CD4-positive, alpha-beta memory T cell (primary cell): ENCODE data around the gene ANKRD39. TPM values are rescaled to one million over a fixed set of nuclear protein-coding genes. Genes with fewer than 3 reads are reported as not detected.
"Not testable (repeated sequence)": the region's sequence is repeated elsewhere in the genome, so short reads cannot be mapped to it uniquely, and the experiment has no call there.

ENCODE experiments used
- CTCF ChIA-PET: fragments of 350-600 bp; sonication (Branson Sonifier 250); formaldehyde crosslinking; loops from one replicate; lab custom pipeline; 2021; ENCODE audit warnings: inconsistent platforms; ENCODE audit not compliant: partially characterized antibody; lab: Charles Lee
- POLR2A ChIA-PET: fragments of 350-600 bp; sonication (Branson Sonifier 250); formaldehyde crosslinking; loops from one replicate; lab custom pipeline; 2021; ENCODE audit not compliant: partially characterized antibody; lab: Charles Lee
- DNase-seq, 5 donors: peaks; one replicate each; pipeline versions ENCODE4 v3.0.0 to v3.0.0-alpha.2; 2020 to 2022; ENCODE audit warnings: mixed read lengths in 1 of 5
- H3K27ac ChIP-seq: one replicate; pipeline ENCODE4 v1.7.0; 2013; ENCODE audit warnings: low read depth, low read length
- H3K27me3 ChIP-seq: 2 replicates; pipeline ENCODE4 v1.7.0; 2013; ENCODE audit warnings: mild to moderate bottlenecking, low read length, moderate library complexity; ENCODE audit not compliant: insufficient read depth
- H3K36me3 ChIP-seq: 2 replicates; pipeline ENCODE4 v1.7.0; 2013; ENCODE audit warnings: mild to moderate bottlenecking, low read length, moderate library complexity; ENCODE audit not compliant: insufficient read depth
- H3K4me1 ChIP-seq: 2 replicates; pipeline ENCODE4 v1.7.0; 2013; ENCODE audit warnings: mild to moderate bottlenecking, low read length, moderate library complexity; ENCODE audit not compliant: insufficient read depth
- H3K4me3 ChIP-seq, 2 donors: one replicate each; pipeline ENCODE4 v1.7.0; 2013; ENCODE audit warnings: low read length in 2 of 2, mild to moderate bottlenecking in 1 of 2
- H3K9me3 ChIP-seq, 2 donors: one replicate each; pipeline ENCODE4 v1.7.0; 2013; ENCODE audit warnings: low read length in 2 of 2, control low read depth in 1 of 2; ENCODE audit not compliant: control insufficient read depth in 1 of 2
- H3K27ac Mint-ChIP-seq, 7 donors: one replicate each; pipeline ENCODE4 v1.8.0; 2020 to 2021; ENCODE audit warnings: mixed read lengths in 7 of 7, mild to moderate bottlenecking in 6 of 7, inconsistent platforms in 3 of 7, moderate library complexity in 3 of 7
- H3K27me3 Mint-ChIP-seq, 2 donors: one replicate each; pipeline ENCODE4 v1.8.0; 2020 to 2021; ENCODE audit warnings: mixed read lengths in 2 of 2
- H3K36me3 Mint-ChIP-seq, 2 donors: one replicate each; pipeline ENCODE4 v1.8.0; 2020 to 2021; ENCODE audit warnings: mixed read lengths in 2 of 2, inconsistent platforms in 1 of 2, mild to moderate bottlenecking in 1 of 2
- H3K4me1 Mint-ChIP-seq, 4 donors: one replicate each; pipeline ENCODE4 v1.8.0; 2020 to 2021; ENCODE audit warnings: mixed read lengths in 4 of 4, mild to moderate bottlenecking in 1 of 4
- H3K4me3 Mint-ChIP-seq, 8 donors: one replicate each; pipeline ENCODE4 v1.8.0; 2020 to 2021; ENCODE audit warnings: mixed read lengths in 8 of 8, mild to moderate bottlenecking in 7 of 8, moderate library complexity in 6 of 8, inconsistent platforms in 3 of 8
- H3K9me3 Mint-ChIP-seq, 8 donors: one replicate each; pipeline ENCODE4 v1.8.0; 2020 to 2021; ENCODE audit warnings: mixed read lengths in 8 of 8, mild to moderate bottlenecking in 5 of 8, inconsistent platforms in 3 of 8, moderate library complexity in 1 of 8
- intact Hi-C: fragments of 100-400 bp; cut with micrococcal nuclease; formaldehyde crosslinking; loops from one replicate; pipeline ENCODE4 v1.15.1; 2023
- polyA plus RNA-seq, 2 donors: library from polyadenylated mRNA; unstranded; fragments of 300-500 nt; fragmentation: Illumina TruSeq; gene quantifications; one replicate each; pipeline ENCODE4 v1.2.3, GENCODE V29; 2021
- total RNA-seq, 2 experiments: library from RNA; stranded (reverse); gene quantifications; one replicate each; pipeline ENCODE4 v1.2.3, GENCODE V29; 2021

ANKRD39 gene
- total and polyA plus RNA-seq, 4 experiments from 2014 or later: 18.7 to 42.5 (median 24.4) TPM

GRCh38 chr2:96863575-96864342 is 5.9 kb upstream of the ANKRD39 start:
- DNase-seq: no peak
- no peak overlapping the region for H3K27ac ChIP-seq
- ChIA-PET POLR2A (interaction anchor here (0.8 to 10.0 kb wide), 3 partner anchors 49 to 90 kb away, joined by 3 to 194 read pairs (median 3); no protein-coding TSS in a partner anchor), CTCF (interaction anchor here (1.1 to 16.0 kb wide), 3 partner anchors 84 to 249 kb away, joined by 3 to 624 read pairs (median 8); partner anchors contain the start of gene ANKRD36)
- H3K9me3 ChIP-seq: no peaks in the 10 kb centered on the region
- peaks cover 23 to 60% of the 10 kb centered on the region in 2 donors for H3K36me3 Mint-ChIP-seq
- H3K27me3 ChIP-seq: no peaks in the 10 kb centered on the region
- H3K27me3 Mint-ChIP-seq: no peaks in the 10 kb centered on the region
- no peak overlapping the region for H3K4me3 ChIP-seq
- H3K27ac Mint-ChIP-seq: no peak overlapping the region
- peaks cover 40% of the 10 kb centered on the region for H3K4me1 ChIP-seq
- H3K36me3 ChIP-seq: peaks cover 58% of the 10 kb centered on the region
- intact Hi-C loops: no loop called here
- peaks cover 22 to 62% (median 35%) of the 10 kb centered on the region in 4 donors for H3K4me1 Mint-ChIP-seq
- no peaks in the 10 kb centered on the region for H3K9me3 Mint-ChIP-seq
- peak overlapping the region in 1 of 8 donors; percentile 15 for H3K4me3 Mint-ChIP-seq

GRCh38 chr2:96863056-96863455 is 5.2 kb upstream of the ANKRD39 start:
- H3K4me3 ChIP-seq, H3K27me3 ChIP-seq, H3K9me3 ChIP-seq, H3K27ac ChIP-seq, H3K27me3 Mint-ChIP-seq, DNase-seq, intact Hi-C loops, H3K9me3 Mint-ChIP-seq: not testable (repeated sequence)
- H3K4me1 ChIP-seq: peaks cover 42% of the 10 kb centered on the region
- Mint-ChIP-seq H3K27ac (peak overlapping the region in 1 of 7 donors; percentile 78), H3K4me1 (peaks cover 22 to 59% (median 36%) of the 10 kb centered on the region in 4 donors), H3K4me3 (peak overlapping the region in 1 of 8 donors; percentile 15), H3K36me3 (peaks cover 23 to 57% of the 10 kb centered on the region in 2 donors)
- POLR2A ChIA-PET: interaction anchor here (1.2 to 10.0 kb wide), 2 partner anchors 49 to 90 kb away, joined by 3 to 194 read pairs; no protein-coding TSS in a partner anchor
- H3K36me3 ChIP-seq: peaks cover 58% of the 10 kb centered on the region
- CTCF ChIA-PET: interaction anchor here (1.0 to 16.0 kb wide), 3 partner anchors 85 to 249 kb away, joined by 3 to 624 read pairs (median 8); partner anchors contain the start of gene ANKRD36

GRCh38 chr2:96861074-96861473 is 3.3 kb upstream of the ANKRD39 start:
- peaks cover 23 to 51% of the 10 kb centered on the region in 2 donors for H3K36me3 Mint-ChIP-seq
- peak overlapping the region in 2 of 7 donors; percentile 44 to 78 for H3K27ac Mint-ChIP-seq
- peaks cover 21 to 61% (median 34%) of the 10 kb centered on the region in 4 donors for H3K4me1 Mint-ChIP-seq
- H3K4me3 ChIP-seq: no peak overlapping the region
- H3K9me3 ChIP-seq: no peaks in the 10 kb centered on the region
- CTCF ChIA-PET: interaction anchor here (1.1 to 16.0 kb wide), 4 partner anchors 9 to 102 kb away, joined by 5 to 624 read pairs (median 38); partner anchors contain the start of gene SEMA4C
- H3K4me3 Mint-ChIP-seq: no peak overlapping the region
- peaks cover 35% of the 10 kb centered on the region for H3K4me1 ChIP-seq
- no peaks in the 10 kb centered on the region for H3K27me3 Mint-ChIP-seq
- no peak overlapping the region for H3K27ac ChIP-seq
- intact Hi-C loops: no loop called here
- H3K9me3 Mint-ChIP-seq: no peaks in the 10 kb centered on the region
- POLR2A ChIA-PET: interaction anchor here (1.1 to 10.0 kb wide), 5 partner anchors 8 to 102 kb away, joined by 5 to 194 read pairs (median 6); partner anchors contain the start of gene SEMA4C
- no peaks in the 10 kb centered on the region for H3K27me3 ChIP-seq
- peaks cover 47% of the 10 kb centered on the region for H3K36me3 ChIP-seq
- no peak for DNase-seq

GRCh38 chr2:96860065-96861029 is 2.5 kb upstream of the ANKRD39 start:
- ChIA-PET POLR2A (interaction anchor here (0.5 to 10.0 kb wide), 8 partner anchors 8 to 102 kb away, joined by 3 to 194 read pairs (median 11); partner anchors contain the start of gene SEMA4C), CTCF (interaction anchor here (1.1 to 16.0 kb wide), 4 partner anchors 10 to 102 kb away, joined by 5 to 624 read pairs (median 38); partner anchors contain the start of gene SEMA4C)
- intact Hi-C loops: no loop called here
- no peaks in the 10 kb centered on the region for H3K27me3 Mint-ChIP-seq
- Histone ChIP-seq H3K9me3 (no peaks in the 10 kb centered on the region), H3K4me1 (peaks cover 38% of the 10 kb centered on the region), H3K4me3 (no peak overlapping the region), H3K27me3 (no peaks in the 10 kb centered on the region), H3K36me3 (peaks cover 40% of the 10 kb centered on the region), H3K27ac (no peak overlapping the region)
- no peaks in the 10 kb centered on the region for H3K9me3 Mint-ChIP-seq
- peak overlapping the region; percentile 53 to 87 (median 77) for H3K27ac Mint-ChIP-seq
- H3K36me3 Mint-ChIP-seq: peaks cover 16 to 45% of the 10 kb centered on the region in 2 donors
- peak overlapping the region in 6 of 8 donors; percentile 1 to 58 (median 20) for H3K4me3 Mint-ChIP-seq
- DNase-seq: peak in 4 of 5 donors; percentile 37 to 75 (median 46)
- peaks cover 19 to 56% (median 31%) of the 10 kb centered on the region in 4 donors for H3K4me1 Mint-ChIP-seq

- peaks cover 16 to 43% of the 10 kb centered on the region in 2 donors for H3K36me3 Mint-ChIP-seq
- no peak overlapping the region for H3K4me3 ChIP-seq
These were observed 1.9 kb upstream of the ANKRD39 start for GRCh38 chr2:96859681-96860064.

GRCh38 chr2:96859099-96859649 is 1.4 kb upstream of the ANKRD39 start:
- Histone ChIP-seq H3K4me3 (no peak overlapping the region), H3K4me1 (peaks cover 44% of the 10 kb centered on the region), H3K9me3 (no peaks in the 10 kb centered on the region), H3K36me3 (peaks cover 29% of the 10 kb centered on the region), H3K27ac (no peak overlapping the region), H3K27me3 (no peaks in the 10 kb centered on the region)
- intact Hi-C loops: loop anchor here (5.0 kb wide), 2 partner anchors 97 to 117 kb away; partner anchors contain the start of genes CNNM4 and LMAN2L
- H3K36me3 Mint-ChIP-seq: peaks cover 20 to 44% of the 10 kb centered on the region in 2 donors
- H3K27ac Mint-ChIP-seq: peak overlapping the region; percentile 42 to 86 (median 77)
- H3K4me1 Mint-ChIP-seq: peaks cover 23 to 63% (median 37%) of the 10 kb centered on the region in 4 donors
- DNase-seq: no peak
- no peaks in the 10 kb centered on the region for H3K9me3 Mint-ChIP-seq
- ChIA-PET CTCF (interaction anchor here (1.1 to 16.0 kb wide), 7 partner anchors 11 to 253 kb away, joined by 4 to 624 read pairs (median 40); partner anchors contain the start of genes ANKRD36 and SEMA4C), POLR2A (interaction anchor here (1.2 to 10.0 kb wide), 12 partner anchors 10 to 254 kb away, joined by 3 to 194 read pairs (median 24); partner anchors contain the start of genes ANKRD36 and SEMA4C)
- no peaks in the 10 kb centered on the region for H3K27me3 Mint-ChIP-seq
- H3K4me3 Mint-ChIP-seq: peak overlapping the region; percentile 29 to 89 (median 65)

More at GRCh38 chr2:96859681-96860064, 1.9 kb upstream of the ANKRD39 start:
- Histone ChIP-seq H3K27ac (no peak overlapping the region), H3K27me3 (no peaks in the 10 kb centered on the region), H3K4me1 (peaks cover 44% of the 10 kb centered on the region), H3K36me3 (peaks cover 33% of the 10 kb centered on the region), H3K9me3 (no peaks in the 10 kb centered on the region)
- H3K27ac Mint-ChIP-seq: peak overlapping the region in 6 of 7 donors; percentile 74 to 86 (median 78)
- H3K27me3 Mint-ChIP-seq: no peaks in the 10 kb centered on the region
- POLR2A ChIA-PET: interaction anchor here (1.2 to 10.0 kb wide), 6 partner anchors 10 to 102 kb away, joined by 3 to 194 read pairs (median 62); partner anchors contain the start of gene SEMA4C
- CTCF ChIA-PET: interaction anchor here (4.4 to 16.0 kb wide), 3 partner anchors 10 to 103 kb away, joined by 71 to 624 read pairs (median 113); partner anchors contain the start of gene SEMA4C
- intact Hi-C loops: loop anchor here (5.0 kb wide), 2 partner anchors 97 to 117 kb away; partner anchors contain the start of genes CNNM4 and LMAN2L
- H3K4me1 Mint-ChIP-seq: peaks cover 22 to 62% (median 37%) of the 10 kb centered on the region in 4 donors
- no peaks in the 10 kb centered on the region for H3K9me3 Mint-ChIP-seq
- DNase-seq: no peak
- peak overlapping the region in 4 of 8 donors; percentile 48 to 89 (median 74) for H3K4me3 Mint-ChIP-seq
